NT2/D1 (cell line): ENCODE measurements around the gene PCSK7.

Experiments
- SUZ12 ChIP-seq: IDR thresholded peaks from 2 replicates; pipeline ENCODE4 v1.6.1; 2011; ENCODE audit not compliant: insufficient read length, insufficient read depth; ENCODE audit errors: extremely low read depth
- YY1 ChIP-seq: IDR thresholded peaks from 2 replicates; pipeline ENCODE4 v1.6.1; 2011; ENCODE audit not compliant: insufficient read length, insufficient read depth
- ZNF274 ChIP-seq: IDR thresholded peaks from 2 replicates; pipeline ENCODE4 v1.6.1; 2011; ENCODE audit warnings: mild to moderate bottlenecking, low read depth, low read length

GRCh38 chr11:117199916-117200812 lies 31.7 kb downstream of the PCSK7 start:
- no peak for TF ChIP-seq YY1
- TF ChIP-seq ZNF274 = no peak
- TF ChIP-seq SUZ12 = no peak
